Lower leg skin (tissue), 3 donors: ENCODE measurements around the gene GALM.

Experiments
- CTCF ChIP-seq, 3 donors: fragments of 450-650 bp; IDR thresholded peaks; one replicate each; pipeline ENCODE4 v1.5.1; 2016; ENCODE audit warnings: antibody characterized with exemption in 3 of 3, mild to moderate bottlenecking in 3 of 3, moderate library complexity in 2 of 3
- POLR2A ChIP-seq, 2 donors: fragments of 450-650 bp; IDR thresholded peaks; one replicate each; pipeline ENCODE4 v1.6.1; 2016 to 2017; ENCODE audit warnings: antibody characterized with exemption in 2 of 2, mild to moderate bottlenecking in 1 of 2, moderate library complexity in 1 of 2

- TF ChIP-seq CTCF (IDR thresholded peaks at IDR 0.05) (no peak), POLR2A (IDR thresholded peaks at IDR 0.05) (no peak)
Measured at GRCh38 chr2:38706846-38707345, 41.0 kb downstream of the GALM start.
